Measurements from ENCODE around the gene PPP5C.

GRCh38 chr19:46383171-46383815, 36.4 kb downstream of the PPP5C start:
- no peak for TF ChIP-seq CTCF (IDR thresholded peaks at IDR 0.05)
- no peak for TF ChIP-seq POLR2AphosphoS5 (IDR thresholded peaks at IDR 0.05)
- no peak for TF ChIP-seq POLR2A (IDR thresholded peaks at IDR 0.05)
